ENCODE data around the gene GAMT. TPM values are rescaled to one million over a fixed set of nuclear protein-coding genes. Genes with fewer than 3 reads are reported as not detected.

GAMT gene
- total and polyA plus RNA-seq, 2 donors: 10.3 to 18.5 TPM

DNA sequence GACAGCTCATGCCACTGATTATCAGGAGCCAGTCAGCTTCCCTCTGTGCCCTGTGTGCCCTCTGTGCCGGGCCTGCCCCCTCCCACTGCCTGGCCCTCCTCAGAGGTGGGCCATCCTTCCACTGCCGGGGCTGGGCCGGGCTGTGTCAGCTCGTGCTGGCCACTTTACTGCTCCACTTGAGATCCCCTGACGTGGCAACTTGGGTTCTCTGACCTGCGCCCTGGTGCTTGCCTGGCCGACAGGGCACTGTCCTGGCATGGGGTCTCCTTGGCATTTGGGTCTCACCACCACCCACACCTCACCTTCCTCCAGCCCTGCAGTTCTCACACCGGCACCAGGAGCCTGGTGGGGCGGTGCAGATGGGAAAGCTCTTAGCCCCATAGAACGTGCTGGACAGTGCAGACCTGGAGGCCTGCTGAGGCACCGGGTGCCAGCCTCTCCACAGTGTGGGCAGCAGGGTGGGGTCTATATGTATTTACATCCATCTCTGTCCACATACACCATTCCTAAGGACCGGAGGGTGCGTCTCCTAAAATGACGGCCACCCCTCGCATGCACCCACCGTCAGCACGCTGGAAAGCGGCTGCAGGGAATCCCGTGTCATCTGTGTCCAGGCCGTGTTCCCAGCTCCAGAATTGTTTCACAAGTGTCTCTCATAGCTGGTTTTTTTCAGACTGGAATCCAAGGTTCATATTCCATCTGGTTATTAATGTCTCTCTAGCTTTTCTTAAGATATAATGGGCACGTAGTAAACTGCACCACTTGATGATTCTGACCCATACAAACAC, 17.8 kb upstream of the GAMT start:
- WGBS: 82% methylated on average over 21 of the region's 21 CpGs
- Histone ChIP-seq H3K36me3 (ENCODE audit: insufficient read depth) (peaks cover 2% of the 10 kb centered on the region), H3K27ac (ENCODE audit: low read depth) (no peak overlapping the region), H3K4me1 (ENCODE audit: insufficient read depth) (peaks cover 3% of the 10 kb centered on the region), H3K4me3 (ENCODE audit: low read depth, low read length) (no peak overlapping the region)
- no peak for DNase-seq (ENCODE audit: extremely low spot score)

DNA sequence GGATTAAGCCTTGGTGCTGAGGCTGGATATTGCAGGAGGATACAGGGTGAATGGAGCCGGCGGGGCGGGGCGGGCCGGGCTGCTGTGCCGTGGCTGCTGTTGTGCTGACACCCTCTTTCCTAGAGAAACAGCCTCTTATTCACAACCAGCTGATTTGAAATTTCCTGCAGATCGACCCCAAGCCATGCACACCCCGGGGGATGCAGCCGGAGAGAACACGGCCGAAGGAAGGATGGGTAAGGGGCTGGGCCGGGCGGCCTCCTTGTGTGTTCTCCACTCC, 17.1 kb upstream of the GAMT start:
- WGBS: 87% methylated on average over 13 of the region's 13 CpGs
- DNase-seq (ENCODE audit: extremely low spot score): no peak
- no peak overlapping the region for H3K4me3 ChIP-seq (ENCODE audit: low read depth, low read length)
- H3K36me3 ChIP-seq (ENCODE audit: insufficient read depth): peaks cover 2% of the 10 kb centered on the region
- H3K4me1 ChIP-seq (ENCODE audit: insufficient read depth): peaks cover 3% of the 10 kb centered on the region
- H3K27ac ChIP-seq (ENCODE audit: low read depth): no peak overlapping the region

DNA sequence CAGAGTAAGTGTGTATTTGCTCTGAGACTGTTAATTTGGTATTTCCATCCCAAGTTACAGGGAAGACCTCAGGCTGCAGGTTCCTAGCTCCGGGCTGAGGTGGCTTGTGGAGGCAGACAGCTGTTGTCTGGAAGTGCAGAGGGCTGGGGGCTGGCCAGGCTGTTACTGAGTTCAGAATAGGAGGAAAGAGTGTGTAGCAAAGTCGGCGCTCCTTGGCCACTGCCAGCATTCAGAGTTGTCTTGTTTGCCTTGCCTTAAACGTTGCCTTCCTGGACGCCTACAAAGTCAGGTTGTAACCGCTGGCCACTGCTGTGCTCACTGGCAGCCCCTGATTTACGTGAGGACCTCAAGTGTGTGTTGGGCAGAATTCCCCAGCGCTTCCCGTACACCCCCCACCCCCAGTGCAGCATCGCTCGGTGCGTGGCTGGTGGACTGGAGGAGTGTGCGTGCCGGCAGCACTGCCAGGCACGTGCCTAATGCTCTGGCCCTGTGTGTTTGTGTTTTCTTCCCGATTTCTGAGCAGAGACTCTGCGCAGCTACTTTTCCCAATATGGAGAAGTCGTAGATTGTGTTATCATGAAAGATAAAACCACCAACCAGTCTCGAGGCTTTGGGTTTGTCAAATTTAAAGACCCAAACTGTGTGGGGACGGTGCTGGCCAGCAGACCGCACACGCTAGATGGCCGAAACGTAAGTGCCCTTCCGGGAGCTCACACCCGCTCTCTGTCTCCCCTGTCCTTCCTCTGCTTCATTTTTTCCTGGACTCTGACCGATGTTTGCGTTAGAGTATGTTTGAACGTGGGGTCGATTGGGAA, 16.5 kb upstream of the GAMT start:
- DNase-seq (ENCODE audit: extremely low spot score): no peak
- 83% methylated on average over 30 of the region's 30 CpGs for WGBS
- Histone ChIP-seq H3K4me3 (ENCODE audit: low read depth, low read length) (no peak overlapping the region), H3K36me3 (ENCODE audit: insufficient read depth) (peaks cover 2% of the 10 kb centered on the region), H3K27ac (ENCODE audit: low read depth) (no peak overlapping the region), H3K4me1 (ENCODE audit: insufficient read depth) (peaks cover 3% of the 10 kb centered on the region)

DNA sequence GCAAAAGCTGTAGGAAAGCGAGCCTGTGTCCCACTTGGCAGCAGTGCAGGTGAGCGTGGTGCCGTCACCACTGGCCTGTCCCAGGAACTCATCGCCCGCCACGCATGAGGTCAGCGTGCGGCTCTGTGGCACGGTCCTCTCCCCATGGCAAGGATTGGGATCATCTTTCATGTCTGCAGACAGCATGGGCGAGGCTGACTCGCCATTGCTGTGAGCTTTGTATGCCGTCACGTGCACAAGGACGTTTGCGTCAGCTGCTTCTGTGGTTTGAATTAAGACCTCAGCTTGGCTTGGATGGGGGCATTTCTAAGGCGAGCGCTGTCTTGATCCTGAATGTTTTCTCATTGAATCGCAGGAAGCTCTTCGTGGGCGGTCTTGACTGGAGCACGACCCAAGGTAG, 15.8 kb upstream of the GAMT start:
- Histone ChIP-seq H3K27ac (ENCODE audit: low read depth) (no peak overlapping the region), H3K4me3 (ENCODE audit: low read depth, low read length) (no peak overlapping the region), H3K36me3 (ENCODE audit: insufficient read depth) (peaks cover 2% of the 10 kb centered on the region), H3K4me1 (ENCODE audit: insufficient read depth) (peaks cover 3% of the 10 kb centered on the region)
- no peak for DNase-seq (ENCODE audit: extremely low spot score)
- 83% methylated on average over 21 of the region's 21 CpGs for WGBS

DNA sequence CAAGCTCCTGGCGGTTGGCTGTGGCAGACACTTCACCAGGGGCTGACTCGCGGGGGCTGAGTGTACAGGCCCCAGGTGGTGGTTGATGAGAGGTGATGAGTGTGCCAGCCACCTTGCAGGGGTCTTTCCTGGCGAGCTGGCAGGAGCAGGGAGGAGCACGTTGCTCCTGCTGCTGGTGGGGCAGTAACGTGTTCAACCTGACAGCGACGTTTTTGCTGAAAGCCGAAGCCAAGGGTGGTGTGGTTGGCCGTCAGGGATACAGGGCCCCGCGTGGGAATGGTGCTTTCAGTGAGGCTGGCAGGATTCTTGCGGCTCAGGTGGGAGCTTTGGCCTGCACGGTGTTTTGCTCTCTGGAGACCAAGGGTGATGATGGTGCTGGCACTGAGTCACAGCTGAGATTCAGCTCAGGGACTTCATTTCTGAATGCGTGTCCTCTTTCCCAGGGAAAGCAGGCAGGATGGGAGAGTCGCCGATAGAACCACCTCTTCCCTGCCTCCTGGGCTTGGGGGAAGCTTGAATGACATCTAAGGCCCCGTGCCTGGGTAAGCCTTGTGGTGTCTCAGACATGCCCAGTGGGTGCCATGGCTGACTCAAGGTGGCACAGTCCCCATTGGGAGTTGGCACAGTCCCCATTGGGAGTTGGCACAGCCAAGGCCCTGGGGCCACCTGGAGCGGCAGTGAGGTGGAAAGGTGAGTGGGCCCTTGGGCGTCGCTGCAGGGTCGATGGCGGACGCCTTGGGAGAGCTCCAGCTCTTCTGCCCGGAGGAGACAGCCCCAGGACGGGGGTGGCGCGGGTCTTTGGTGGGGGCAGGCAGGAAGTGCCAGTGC, 14.9 kb upstream of the GAMT start:
- Histone ChIP-seq H3K27ac (ENCODE audit: low read depth) (peak overlapping the region; percentile 85), H3K4me1 (ENCODE audit: insufficient read depth) (peaks cover 3% of the 10 kb centered on the region), H3K36me3 (ENCODE audit: insufficient read depth) (peaks cover 2% of the 10 kb centered on the region), H3K4me3 (ENCODE audit: low read depth, low read length) (no peak overlapping the region)
- no peak for DNase-seq (ENCODE audit: extremely low spot score)
- 68% methylated on average over 28 of the region's 28 CpGs for WGBS

DNA sequence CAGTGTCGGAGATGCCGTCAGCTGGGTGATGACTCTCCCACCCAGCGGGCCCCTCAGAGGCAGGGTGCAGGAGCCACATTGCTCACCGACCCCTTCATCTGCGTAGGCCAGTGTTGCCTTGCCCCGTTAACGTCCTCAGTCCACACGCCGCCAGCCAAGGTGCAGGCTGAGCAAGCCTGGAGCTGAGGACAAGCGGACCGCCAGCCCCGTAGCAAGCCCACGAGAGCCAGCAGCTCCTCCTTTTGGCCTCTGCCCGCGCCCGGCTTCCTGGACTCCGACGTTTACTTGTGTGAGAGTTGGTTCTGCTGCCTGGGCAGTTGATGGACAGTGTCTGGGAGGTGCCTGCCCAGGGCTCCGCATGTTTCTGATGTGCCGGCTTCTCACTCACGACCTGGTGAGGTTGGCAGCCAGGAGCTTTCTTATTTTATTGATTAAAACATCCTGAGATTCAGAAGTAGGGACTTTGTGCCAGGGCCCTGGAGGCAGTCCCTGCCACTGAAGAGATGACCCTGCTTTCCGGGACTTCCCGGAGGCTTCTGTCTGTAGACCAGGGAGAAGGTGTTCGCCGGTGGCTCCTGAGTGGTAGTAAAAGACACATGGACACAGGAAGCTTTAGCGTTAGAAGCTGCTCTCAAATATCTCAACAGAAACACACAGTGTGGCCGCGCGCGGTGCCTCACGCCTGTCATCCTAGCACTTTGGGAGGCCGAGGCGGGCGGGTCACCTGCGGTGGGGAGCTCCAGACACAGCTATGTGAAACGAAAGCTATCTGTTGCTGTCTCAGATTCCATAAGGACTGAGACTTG, 11.9 kb upstream of the GAMT start:
- peaks cover 5% of the 10 kb centered on the region for H3K4me1 ChIP-seq (ENCODE audit: insufficient read depth)
- no peaks in the 10 kb centered on the region for H3K36me3 ChIP-seq (ENCODE audit: insufficient read depth)
- H3K27ac ChIP-seq (ENCODE audit: low read depth): no peak overlapping the region
- no peak for DNase-seq (ENCODE audit: extremely low spot score)
- WGBS: 81% methylated on average over 36 of the region's 36 CpGs
- H3K4me3 ChIP-seq (ENCODE audit: low read depth, low read length): no peak overlapping the region

DNA sequence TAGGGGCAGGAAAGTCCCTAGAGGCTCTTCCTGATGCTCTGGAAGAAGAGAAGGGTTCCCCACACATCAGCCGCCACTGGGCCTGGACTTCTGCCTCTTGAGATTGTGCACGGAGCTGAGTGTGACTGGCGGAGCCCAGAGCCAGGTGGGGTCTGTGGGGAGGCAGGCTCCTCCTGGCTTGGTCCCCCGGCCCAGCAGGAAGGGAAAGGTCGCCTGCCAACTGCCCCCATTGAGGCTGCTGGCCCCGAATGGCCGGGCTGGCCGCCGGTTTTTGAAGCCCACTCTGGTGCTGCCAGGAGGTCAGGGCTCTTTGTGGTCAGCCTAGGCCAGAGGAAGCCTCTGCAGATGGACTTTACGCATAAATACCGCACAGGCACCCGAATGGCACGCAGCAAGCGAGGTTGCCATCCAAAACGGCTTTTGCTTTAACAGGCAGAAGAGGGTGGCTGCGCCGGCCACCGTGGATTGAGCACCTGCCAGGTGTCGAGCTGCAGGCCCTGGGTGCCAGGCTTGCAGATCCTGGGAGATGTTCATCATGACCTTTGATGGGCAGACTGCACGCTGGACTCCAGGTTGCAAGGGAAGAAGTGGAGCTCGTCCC, 11.1 kb upstream of the GAMT start:
- 76% methylated on average over 21 of the region's 21 CpGs for WGBS

DNA sequence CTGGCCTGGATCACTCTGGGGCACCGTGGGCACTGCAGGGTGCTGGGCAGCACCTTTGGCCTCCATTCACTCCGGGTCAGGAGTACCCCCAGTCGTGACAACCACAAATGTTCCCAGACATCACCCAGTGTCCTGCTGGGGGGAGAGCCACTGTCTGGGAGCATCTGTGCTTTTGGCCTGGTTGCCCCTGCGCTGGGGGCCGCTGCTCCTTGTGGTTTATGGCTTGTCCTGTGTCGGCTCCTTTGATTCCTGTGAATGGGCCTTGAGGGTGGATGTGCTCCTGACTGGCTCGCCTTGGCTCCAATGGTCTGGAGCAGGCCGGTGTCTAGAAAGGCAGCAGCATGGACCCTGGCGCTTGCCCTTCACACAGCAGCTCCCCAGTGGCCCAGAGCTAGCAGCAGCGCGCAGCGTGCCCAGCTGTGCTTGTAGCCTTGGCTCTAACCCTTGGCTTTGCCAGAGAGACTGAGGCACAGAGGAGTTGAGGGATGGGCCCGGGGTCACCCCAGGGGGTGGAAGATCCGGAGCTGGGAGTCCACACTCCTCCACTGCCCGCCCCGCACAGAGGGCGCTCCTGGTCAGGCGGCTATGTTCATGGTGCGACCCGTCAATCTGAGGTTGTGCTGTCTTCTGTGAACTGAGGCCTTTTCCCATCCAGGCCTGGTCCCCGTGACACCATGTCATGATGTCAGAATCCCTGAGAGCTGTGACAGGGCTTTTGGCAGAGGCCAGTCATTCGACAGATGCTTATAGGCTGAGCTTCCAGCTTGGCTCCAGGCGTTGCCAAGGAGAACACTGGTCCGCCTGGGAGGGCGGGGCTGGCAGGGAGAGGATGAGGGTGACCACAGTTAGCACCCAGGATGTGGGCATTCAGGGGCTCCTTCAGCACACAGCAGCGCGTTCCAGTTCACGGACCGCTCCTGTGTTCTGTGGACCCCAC, 10.2 kb upstream of the GAMT start:
- no peak for DNase-seq (ENCODE audit: extremely low spot score)
- Histone ChIP-seq H3K27ac (ENCODE audit: low read depth) (no peak overlapping the region), H3K36me3 (ENCODE audit: insufficient read depth) (no peaks in the 10 kb centered on the region), H3K4me1 (ENCODE audit: insufficient read depth) (peaks cover 5% of the 10 kb centered on the region), H3K4me3 (ENCODE audit: low read depth, low read length) (no peak overlapping the region)
- 72% methylated on average over 29 of the region's 29 CpGs for WGBS

More for the DNA sequence above, 11.1 kb upstream of the GAMT start:
- no peak overlapping the region for H3K4me3 ChIP-seq (ENCODE audit: low read depth, low read length)
- peaks cover 5% of the 10 kb centered on the region for H3K4me1 ChIP-seq (ENCODE audit: insufficient read depth)
- no peak for DNase-seq (ENCODE audit: extremely low spot score)
- no peaks in the 10 kb centered on the region for H3K36me3 ChIP-seq (ENCODE audit: insufficient read depth)
- H3K27ac ChIP-seq (ENCODE audit: low read depth): no peak overlapping the region

DNA sequence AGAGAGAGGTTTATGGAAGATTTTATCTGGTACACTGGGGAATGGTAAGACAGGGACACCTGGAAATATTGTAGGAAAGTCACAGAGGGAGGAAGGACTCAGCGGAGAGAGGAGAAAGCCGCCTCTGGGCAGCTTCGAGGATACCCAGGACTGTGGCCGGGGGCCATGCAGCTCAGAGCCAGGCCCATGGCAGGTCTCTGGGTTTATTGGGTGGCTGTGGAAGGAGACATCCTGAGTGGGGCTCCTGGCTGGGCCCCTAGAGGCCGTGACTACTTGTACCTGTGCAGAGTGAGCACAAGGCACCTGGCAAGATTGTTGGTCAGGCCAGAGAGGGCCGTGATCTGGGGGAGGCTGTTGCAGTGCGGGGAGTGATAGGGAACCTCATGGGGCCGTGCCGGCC, 9.4 kb upstream of the GAMT start:
- H3K4me3 ChIP-seq (ENCODE audit: low read depth, low read length): no peak overlapping the region
- no peak overlapping the region for H3K27ac ChIP-seq (ENCODE audit: low read depth)

DNA sequence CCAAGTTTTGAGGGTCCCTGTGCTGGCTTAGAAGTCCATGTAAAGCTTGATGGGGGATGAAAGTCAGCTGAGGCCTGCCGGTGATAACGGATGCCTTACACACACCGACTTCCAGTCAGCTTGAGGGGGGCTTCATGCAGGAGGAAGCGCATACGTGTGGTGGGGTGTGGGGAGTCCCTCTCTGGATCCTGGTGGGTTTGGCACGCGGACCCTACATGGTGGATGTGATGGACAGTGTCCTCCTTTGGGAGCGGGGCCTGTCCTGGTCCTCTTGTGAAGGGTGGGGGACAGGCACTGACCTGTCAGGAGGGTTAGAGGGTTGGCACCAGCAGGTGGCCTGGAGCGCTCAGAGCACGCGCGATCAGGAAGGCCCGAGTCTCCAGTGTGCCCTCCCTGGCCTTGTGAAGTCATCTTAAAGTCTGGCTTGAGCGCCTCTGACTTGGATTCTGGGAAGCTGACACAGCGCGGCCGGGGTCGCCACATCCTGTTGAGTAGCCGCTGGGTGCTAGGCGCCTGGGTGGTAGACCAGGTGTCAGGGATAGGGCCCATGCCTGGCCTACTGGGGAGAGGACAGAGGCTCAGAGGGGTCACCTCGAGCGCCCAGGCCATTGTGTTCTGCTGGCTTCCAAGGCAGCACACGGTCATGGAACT, 8.9 kb upstream of the GAMT start:
- H3K4me1 ChIP-seq (ENCODE audit: insufficient read depth): peaks cover 2% of the 10 kb centered on the region
- no peaks in the 10 kb centered on the region for H3K36me3 ChIP-seq (ENCODE audit: insufficient read depth)
- no peak for DNase-seq (ENCODE audit: extremely low spot score)
- H3K4me3 ChIP-seq (ENCODE audit: low read depth, low read length): no peak overlapping the region
- no peak overlapping the region for H3K27ac ChIP-seq (ENCODE audit: low read depth)
- WGBS: 77% methylated on average over 23 of the region's 23 CpGs

More for the DNA sequence above, 9.4 kb upstream of the GAMT start:
- DNase-seq (ENCODE audit: extremely low spot score): no peak
- WGBS: 81% methylated on average over 9 of the region's 9 CpGs
- Histone ChIP-seq H3K36me3 (ENCODE audit: insufficient read depth) (no peaks in the 10 kb centered on the region), H3K4me1 (ENCODE audit: insufficient read depth) (peaks cover 2% of the 10 kb centered on the region)

DNA sequence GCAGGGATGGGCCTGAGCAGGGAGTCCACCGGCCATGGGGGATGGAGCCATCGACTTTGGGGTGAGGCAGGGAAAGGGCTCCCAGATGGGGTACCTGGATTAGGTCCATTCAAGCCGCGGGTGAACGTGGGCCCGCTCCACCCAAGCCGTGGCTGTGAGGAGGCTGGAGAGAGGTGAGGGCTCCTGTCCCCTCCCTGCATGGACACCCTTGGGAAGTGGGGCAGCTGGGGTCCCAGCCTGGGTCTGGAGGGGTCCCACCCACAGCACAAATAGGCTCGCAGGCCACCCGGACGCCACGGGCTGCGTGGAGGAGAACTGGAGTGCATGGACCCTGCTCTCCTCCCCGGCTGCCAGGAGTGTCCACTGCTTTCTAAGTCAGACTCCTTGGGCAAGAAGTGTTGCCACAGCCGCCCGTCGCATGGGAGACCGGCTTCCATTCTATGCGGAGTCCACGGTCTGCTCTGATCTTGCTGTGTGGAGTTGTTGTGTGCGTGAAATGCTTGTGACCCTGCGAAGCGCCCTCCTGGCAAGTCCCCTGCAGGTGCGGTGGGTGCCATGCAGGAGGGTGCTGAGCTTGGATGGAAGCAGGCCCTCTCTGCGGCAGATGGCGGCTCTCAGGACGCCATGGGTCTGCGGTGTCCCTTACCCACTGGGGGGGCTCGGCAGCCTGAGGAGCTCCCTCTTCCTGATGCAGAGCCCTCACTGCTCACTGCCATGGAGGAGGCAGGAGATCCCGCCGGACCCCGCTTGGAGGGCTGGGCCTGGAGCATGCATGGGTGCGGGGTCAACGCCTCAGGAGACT, 8.1 kb upstream of the GAMT start:
- Histone ChIP-seq H3K4me3 (ENCODE audit: low read depth, low read length) (peak overlapping the region; percentile 97), H3K4me1 (ENCODE audit: insufficient read depth) (peaks cover 2% of the 10 kb centered on the region), H3K36me3 (ENCODE audit: insufficient read depth) (no peaks in the 10 kb centered on the region), H3K27ac (ENCODE audit: low read depth) (no peak overlapping the region)
- 62% methylated on average over 33 of the region's 33 CpGs for WGBS
- DNase-seq (ENCODE audit: extremely low spot score): no peak
